ENCODE data around the gene PSMG2. TPM values are rescaled to one million over a fixed set of nuclear protein-coding genes. Genes with fewer than 3 reads are reported as not detected.

Gene PSMG2
- total and polyA plus RNA-seq, 10 of the 15 experiments (the other 5 are each of a cell fraction or from before 2014, with no cell fraction given), result 88.5 to 268 (median 116) TPM

DNA sequence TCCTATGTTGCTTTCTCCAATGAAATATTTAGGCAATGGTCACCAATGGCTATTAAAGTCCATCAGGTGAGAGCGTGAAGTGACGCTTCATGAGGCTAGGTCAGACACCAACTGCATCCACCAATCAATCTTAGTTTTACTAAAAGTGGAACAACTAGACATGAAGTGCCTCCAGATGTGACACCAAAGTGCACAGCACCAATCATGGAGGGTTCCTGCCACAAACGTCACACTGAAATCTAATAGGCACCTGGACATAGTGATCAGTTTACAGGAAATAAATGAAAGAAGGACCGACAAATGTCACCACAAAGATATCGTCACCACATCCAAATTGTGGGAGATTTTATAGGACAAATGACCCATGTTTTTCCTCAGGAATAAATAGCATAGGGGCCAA lies 70.5 kb downstream of the PSMG2 start:
- DNase-seq (ENCODE audit: low read depth, low spot score), result no peak
- 67% methylated on average over 5 of the region's 5 CpGs for WGBS (ENCODE audit: insufficient coverage, insufficient replicate concordance, low lambda C conversion rate, missing lambda C conversion rate)
- no peak overlapping the region for H2AFZ ChIP-seq (ENCODE audit: control insufficient read depth, low read depth, low read length)
- no peak for ATAC-seq
- H3K36me3 ChIP-seq (ENCODE audit: control insufficient read depth in 2 of 2, insufficient read depth in 2 of 2, low read length in 1 of 2), result no peaks in the 10 kb centered on the region
- H3K4me2 ChIP-seq (ENCODE audit: control insufficient read depth, insufficient read depth), result no peak overlapping the region
- RAD21 ChIA-PET (ENCODE audit: unreplicated experiment), result no interaction called here
- intact Hi-C loops (cut with micrococcal nuclease; ENCODE audit: unreplicated experiment) (no loop called here), in situ Hi-C loops (cut with MboI) (no loop called here)
- no peaks in the 10 kb centered on the region for H4K20me1 ChIP-seq (ENCODE audit: control insufficient read depth, insufficient read depth)
- no peak overlapping the region for H3K4me3 ChIP-seq
- H3K9me3 ChIP-seq (replicated peaks; ENCODE audit: control insufficient read depth, insufficient read depth, low read length), result no peaks in the 10 kb centered on the region
- POLR2A ChIA-PET, result no interaction called here
- H3K79me2 ChIP-seq (ENCODE audit: control insufficient read depth, insufficient read depth, low read length), result no peaks in the 10 kb centered on the region
- CTCF ChIA-PET, result no interaction called here
- no peaks in the 10 kb centered on the region; a peak in 1 of 4 replicates for H3K27me3 ChIP-seq (replicated peaks in 1 of 2; ENCODE audit: control insufficient read depth in 2 of 2, insufficient read depth in 2 of 2, low read length in 1 of 2)
- SMC1A ChIA-PET (ENCODE audit: uncharacterized antibody, unreplicated experiment), result interaction anchor here (1.7 kb wide), 1 partner anchor 9 kb away, joined by 3 read pairs; no protein-coding TSS in a partner anchor
- no peaks in the 10 kb centered on the region for H3K4me1 ChIP-seq (ENCODE audit: control insufficient read depth, insufficient read depth, low read length)
- no peak for FAIRE-seq
- no peak overlapping the region for H3K9ac ChIP-seq (ENCODE audit: control insufficient read depth, insufficient read depth, low read length)
- H3K27ac ChIP-seq (ENCODE audit: control insufficient read depth, insufficient read depth), result no peak overlapping the region
- no TSS peak for BruUV-seq (replicated peaks)
- TF ChIP-seq RELA (IDR thresholded peaks at IDR 0.05; ENCODE audit: borderline replicate concordance, partially characterized antibody) (no peak), ZSCAN29 (IDR thresholded peaks at IDR 0.05) (no peak), MYC (IDR thresholded peaks at IDR 0.05; ENCODE audit: insufficient read depth, insufficient read length, insufficient replicate concordance, low read length, severe bottlenecking) (no peak), IRF4 (IDR thresholded peaks at IDR 0.05; ENCODE audit: low read depth, low read length) (no peak), MTA2 (IDR thresholded peaks at IDR 0.05; ENCODE audit: low read depth) (no peak), GATAD2B (conservative IDR thresholded peaks at IDR 0.05; ENCODE audit: low read depth) (no peak)
- TF ChIP-seq, protein P1, sequence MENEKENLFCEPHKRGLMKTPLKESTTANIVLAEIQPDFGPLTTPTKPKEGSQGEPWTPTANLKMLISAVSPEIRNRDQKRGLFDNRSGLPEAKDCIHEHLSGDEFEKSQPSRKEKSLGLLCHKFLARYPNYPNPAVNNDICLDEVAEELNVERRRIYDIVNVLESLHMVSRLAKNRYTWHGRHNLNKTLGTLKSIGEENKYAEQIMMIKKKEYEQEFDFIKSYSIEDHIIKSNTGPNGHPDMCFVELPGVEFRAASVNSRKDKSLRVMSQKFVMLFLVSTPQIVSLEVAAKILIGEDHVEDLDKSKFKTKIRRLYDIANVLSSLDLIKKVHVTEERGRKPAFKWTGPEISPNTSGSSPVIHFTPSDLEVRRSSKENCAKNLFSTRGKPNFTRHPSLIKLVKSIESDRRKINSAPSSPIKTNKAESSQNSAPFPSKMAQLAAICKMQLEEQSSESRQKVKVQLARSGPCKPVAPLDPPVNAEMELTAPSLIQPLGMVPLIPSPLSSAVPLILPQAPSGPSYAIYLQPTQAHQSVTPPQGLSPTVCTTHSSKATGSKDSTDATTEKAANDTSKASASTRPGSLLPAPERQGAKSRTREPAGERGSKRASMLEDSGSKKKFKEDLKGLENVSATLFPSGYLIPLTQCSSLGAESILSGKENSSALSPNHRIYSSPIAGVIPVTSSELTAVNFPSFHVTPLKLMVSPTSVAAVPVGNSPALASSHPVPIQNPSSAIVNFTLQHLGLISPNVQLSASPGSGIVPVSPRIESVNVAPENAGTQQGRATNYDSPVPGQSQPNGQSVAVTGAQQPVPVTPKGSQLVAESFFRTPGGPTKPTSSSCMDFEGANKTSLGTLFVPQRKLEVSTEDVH (IDR thresholded peaks at IDR 0.05; ENCODE audit: low read depth, partially characterized antibody), result no peak
- TF ChIP-seq, protein P2, sequence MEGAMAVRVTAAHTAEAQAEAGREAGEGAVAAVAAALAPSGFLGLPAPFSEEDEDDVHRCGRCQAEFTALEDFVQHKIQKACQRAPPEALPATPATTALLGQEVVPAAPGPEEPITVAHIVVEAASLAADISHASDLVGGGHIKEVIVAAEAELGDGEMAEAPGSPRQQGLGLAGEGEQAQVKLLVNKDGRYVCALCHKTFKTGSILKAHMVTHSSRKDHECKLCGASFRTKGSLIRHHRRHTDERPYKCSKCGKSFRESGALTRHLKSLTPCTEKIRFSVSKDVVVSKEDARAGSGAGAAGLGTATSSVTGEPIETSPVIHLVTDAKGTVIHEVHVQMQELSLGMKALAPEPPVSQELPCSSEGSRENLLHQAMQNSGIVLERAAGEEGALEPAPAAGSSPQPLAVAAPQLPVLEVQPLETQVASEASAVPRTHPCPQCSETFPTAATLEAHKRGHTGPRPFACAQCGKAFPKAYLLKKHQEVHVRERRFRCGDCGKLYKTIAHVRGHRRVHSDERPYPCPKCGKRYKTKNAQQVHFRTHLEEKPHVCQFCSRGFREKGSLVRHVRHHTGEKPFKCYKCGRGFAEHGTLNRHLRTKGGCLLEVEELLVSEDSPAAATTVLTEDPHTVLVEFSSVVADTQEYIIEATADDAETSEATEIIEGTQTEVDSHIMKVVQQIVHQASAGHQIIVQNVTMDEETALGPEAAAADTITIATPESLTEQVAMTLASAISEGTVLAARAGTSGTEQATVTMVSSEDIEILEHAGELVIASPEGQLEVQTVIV (IDR thresholded peaks at IDR 0.05; ENCODE audit: borderline replicate concordance, partially characterized antibody), result no peak
- TF ChIP-seq, protein P3, sequence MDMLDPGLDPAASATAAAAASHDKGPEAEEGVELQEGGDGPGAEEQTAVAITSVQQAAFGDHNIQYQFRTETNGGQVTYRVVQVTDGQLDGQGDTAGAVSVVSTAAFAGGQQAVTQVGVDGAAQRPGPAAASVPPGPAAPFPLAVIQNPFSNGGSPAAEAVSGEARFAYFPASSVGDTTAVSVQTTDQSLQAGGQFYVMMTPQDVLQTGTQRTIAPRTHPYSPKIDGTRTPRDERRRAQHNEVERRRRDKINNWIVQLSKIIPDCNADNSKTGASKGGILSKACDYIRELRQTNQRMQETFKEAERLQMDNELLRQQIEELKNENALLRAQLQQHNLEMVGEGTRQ (IDR thresholded peaks at IDR 0.05; ENCODE audit: borderline replicate concordance, low read depth, low read length), result no peak
- TF ChIP-seq, protein P4, sequence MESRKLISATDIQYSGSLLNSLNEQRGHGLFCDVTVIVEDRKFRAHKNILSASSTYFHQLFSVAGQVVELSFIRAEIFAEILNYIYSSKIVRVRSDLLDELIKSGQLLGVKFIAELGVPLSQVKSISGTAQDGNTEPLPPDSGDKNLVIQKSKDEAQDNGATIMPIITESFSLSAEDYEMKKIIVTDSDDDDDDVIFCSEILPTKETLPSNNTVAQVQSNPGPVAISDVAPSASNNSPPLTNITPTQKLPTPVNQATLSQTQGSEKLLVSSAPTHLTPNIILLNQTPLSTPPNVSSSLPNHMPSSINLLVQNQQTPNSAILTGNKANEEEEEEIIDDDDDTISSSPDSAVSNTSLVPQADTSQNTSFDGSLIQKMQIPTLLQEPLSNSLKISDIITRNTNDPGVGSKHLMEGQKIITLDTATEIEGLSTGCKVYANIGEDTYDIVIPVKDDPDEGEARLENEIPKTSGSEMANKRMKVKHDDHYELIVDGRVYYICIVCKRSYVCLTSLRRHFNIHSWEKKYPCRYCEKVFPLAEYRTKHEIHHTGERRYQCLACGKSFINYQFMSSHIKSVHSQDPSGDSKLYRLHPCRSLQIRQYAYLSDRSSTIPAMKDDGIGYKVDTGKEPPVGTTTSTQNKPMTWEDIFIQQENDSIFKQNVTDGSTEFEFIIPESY (IDR thresholded peaks at IDR 0.05), result no peak
- TF ChIP-seq, protein P5, sequence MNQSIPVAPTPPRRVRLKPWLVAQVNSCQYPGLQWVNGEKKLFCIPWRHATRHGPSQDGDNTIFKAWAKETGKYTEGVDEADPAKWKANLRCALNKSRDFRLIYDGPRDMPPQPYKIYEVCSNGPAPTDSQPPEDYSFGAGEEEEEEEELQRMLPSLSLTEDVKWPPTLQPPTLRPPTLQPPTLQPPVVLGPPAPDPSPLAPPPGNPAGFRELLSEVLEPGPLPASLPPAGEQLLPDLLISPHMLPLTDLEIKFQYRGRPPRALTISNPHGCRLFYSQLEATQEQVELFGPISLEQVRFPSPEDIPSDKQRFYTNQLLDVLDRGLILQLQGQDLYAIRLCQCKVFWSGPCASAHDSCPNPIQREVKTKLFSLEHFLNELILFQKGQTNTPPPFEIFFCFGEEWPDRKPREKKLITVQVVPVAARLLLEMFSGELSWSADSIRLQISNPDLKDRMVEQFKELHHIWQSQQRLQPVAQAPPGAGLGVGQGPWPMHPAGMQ (IDR thresholded peaks at IDR 0.05; ENCODE audit: borderline replicate concordance), result no peak
